ENCODE data around the gene UVRAG.

DNA sequence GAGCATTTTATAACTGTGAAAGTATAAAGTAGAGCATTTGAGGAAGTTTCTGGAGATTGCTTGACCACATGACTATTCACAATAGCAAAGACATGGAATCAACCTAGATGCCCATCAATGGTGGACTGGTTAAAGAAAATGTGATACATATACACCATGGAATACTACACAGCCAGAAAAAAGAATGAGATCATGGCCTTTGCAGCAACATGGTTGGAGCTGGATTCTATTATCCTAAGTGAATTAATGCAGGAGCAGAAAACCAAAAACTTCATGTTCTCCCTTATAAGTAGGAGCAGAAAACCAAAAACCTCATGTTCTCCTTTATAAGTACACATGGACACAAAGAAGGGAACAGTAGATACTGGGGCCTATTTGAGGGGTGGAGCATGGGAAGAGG, 30.3 kb downstream of the UVRAG start:
- TF ChIP-seq, protein P1, sequence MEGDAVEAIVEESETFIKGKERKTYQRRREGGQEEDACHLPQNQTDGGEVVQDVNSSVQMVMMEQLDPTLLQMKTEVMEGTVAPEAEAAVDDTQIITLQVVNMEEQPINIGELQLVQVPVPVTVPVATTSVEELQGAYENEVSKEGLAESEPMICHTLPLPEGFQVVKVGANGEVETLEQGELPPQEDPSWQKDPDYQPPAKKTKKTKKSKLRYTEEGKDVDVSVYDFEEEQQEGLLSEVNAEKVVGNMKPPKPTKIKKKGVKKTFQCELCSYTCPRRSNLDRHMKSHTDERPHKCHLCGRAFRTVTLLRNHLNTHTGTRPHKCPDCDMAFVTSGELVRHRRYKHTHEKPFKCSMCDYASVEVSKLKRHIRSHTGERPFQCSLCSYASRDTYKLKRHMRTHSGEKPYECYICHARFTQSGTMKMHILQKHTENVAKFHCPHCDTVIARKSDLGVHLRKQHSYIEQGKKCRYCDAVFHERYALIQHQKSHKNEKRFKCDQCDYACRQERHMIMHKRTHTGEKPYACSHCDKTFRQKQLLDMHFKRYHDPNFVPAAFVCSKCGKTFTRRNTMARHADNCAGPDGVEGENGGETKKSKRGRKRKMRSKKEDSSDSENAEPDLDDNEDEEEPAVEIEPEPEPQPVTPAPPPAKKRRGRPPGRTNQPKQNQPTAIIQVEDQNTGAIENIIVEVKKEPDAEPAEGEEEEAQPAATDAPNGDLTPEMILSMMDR (IDR thresholded peaks at IDR 0.05; ENCODE audit: insufficient read depth, low read length) = no peak
- no peak for TF ChIP-seq POLR2AphosphoS5 (IDR thresholded peaks at IDR 0.05; ENCODE audit: low read depth)

All from HL-60 (cell line).